Measurements from ENCODE around the gene DEPP1.

Gene DEPP1

GRCh38 chr10:44978213-44978569 lies 418 bp downstream of the DEPP1 start:
- no peak for DNase-seq (ENCODE audit: low read depth)

GRCh38 chr10:44977287-44978212 lies 1.1 kb downstream of the DEPP1 start:
- no peak for DNase-seq (ENCODE audit: low read depth)

GRCh38 chr10:44976352-44977198 lies 2.0 kb downstream of the DEPP1 start:
- DNase-seq (ENCODE audit: low read depth): no peak

- no peak for DNase-seq (ENCODE audit: low read depth)
These were observed 2.9 kb downstream of the DEPP1 start for GRCh38 chr10:44975431-44976331.

GRCh38 chr10:44974628-44975430 lies 3.8 kb downstream of the DEPP1 start:
- DNase-seq (ENCODE audit: low read depth): no peak

- no peak for DNase-seq (ENCODE audit: low read depth)
These were observed 4.5 kb downstream of the DEPP1 start for GRCh38 chr10:44974082-44974627.

GRCh38 chr10:44973323-44974081 lies 5.1 kb downstream of the DEPP1 start:
- no peak for DNase-seq (ENCODE audit: low read depth)

GRCh38 chr10:44972874-44973306 lies 5.7 kb downstream of the DEPP1 start:
- DNase-seq (ENCODE audit: low read depth): no peak

- no peak for DNase-seq (ENCODE audit: low read depth)
These were observed 6.5 kb downstream of the DEPP1 start for GRCh38 chr10:44971935-44972757.

GRCh38 chr10:44971434-44971833 lies 7.2 kb downstream of the DEPP1 start:
- no peak for DNase-seq (ENCODE audit: low read depth)

GRCh38 chr10:44970812-44971395 lies 7.7 kb downstream of the DEPP1 start:
- no peak for DNase-seq (ENCODE audit: low read depth)

GRCh38 chr10:44969854-44970253 lies 8.8 kb downstream of the DEPP1 start:
- DNase-seq (ENCODE audit: low read depth): no peak

- DNase-seq (ENCODE audit: low read depth): no peak
These were observed 9.9 kb downstream of the DEPP1 start for GRCh38 chr10:44968500-44969400.

GRCh38 chr10:44968091-44968490 lies 10.5 kb downstream of the DEPP1 start:
- DNase-seq (ENCODE audit: low read depth): no peak

- DNase-seq (ENCODE audit: low read depth): no peak
These were observed 11.0 kb downstream of the DEPP1 start for GRCh38 chr10:44967616-44968015.

GRCh38 chr10:44966816-44967509 lies 11.6 kb downstream of the DEPP1 start:
- DNase-seq (ENCODE audit: low read depth): no peak

Data from HS-5 (cell line).